ENCODE measurements around the gene ALPK3. TPM values are rescaled to one million over a fixed set of nuclear protein-coding genes. Genes with fewer than 3 reads are reported as not detected.

The ALPK3 gene, protein sequence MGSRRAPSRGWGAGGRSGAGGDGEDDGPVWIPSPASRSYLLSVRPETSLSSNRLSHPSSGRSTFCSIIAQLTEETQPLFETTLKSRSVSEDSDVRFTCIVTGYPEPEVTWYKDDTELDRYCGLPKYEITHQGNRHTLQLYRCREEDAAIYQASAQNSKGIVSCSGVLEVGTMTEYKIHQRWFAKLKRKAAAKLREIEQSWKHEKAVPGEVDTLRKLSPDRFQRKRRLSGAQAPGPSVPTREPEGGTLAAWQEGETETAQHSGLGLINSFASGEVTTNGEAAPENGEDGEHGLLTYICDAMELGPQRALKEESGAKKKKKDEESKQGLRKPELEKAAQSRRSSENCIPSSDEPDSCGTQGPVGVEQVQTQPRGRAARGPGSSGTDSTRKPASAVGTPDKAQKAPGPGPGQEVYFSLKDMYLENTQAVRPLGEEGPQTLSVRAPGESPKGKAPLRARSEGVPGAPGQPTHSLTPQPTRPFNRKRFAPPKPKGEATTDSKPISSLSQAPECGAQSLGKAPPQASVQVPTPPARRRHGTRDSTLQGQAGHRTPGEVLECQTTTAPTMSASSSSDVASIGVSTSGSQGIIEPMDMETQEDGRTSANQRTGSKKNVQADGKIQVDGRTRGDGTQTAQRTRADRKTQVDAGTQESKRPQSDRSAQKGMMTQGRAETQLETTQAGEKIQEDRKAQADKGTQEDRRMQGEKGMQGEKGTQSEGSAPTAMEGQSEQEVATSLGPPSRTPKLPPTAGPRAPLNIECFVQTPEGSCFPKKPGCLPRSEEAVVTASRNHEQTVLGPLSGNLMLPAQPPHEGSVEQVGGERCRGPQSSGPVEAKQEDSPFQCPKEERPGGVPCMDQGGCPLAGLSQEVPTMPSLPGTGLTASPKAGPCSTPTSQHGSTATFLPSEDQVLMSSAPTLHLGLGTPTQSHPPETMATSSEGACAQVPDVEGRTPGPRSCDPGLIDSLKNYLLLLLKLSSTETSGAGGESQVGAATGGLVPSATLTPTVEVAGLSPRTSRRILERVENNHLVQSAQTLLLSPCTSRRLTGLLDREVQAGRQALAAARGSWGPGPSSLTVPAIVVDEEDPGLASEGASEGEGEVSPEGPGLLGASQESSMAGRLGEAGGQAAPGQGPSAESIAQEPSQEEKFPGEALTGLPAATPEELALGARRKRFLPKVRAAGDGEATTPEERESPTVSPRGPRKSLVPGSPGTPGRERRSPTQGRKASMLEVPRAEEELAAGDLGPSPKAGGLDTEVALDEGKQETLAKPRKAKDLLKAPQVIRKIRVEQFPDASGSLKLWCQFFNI (N-terminal part only)
- 24.5 and 29.4 TPM in 2 replicates for total RNA-seq

GRCh38 chr15:84816694-84817465 lies at the start of gene ALPK3:
Gene ALPK3 (plus strand): TSS chr15:84817356. CDS start chr15:84817453, 97 bp downstream.

GRCh38 chr15:84883916-84884781 lies 67.0 kb downstream of the ALPK3 start, which contains the start of gene SLC28A1:
Gene SLC28A1 (plus strand): TSS chr15:84884662. CDS start chr15:84887761, 3,099 bp downstream.

Other genes with a start within 250 kb of the ALPK3 start
- gene ZSCAN2, start 216.3 kb upstream of the ALPK3 start, total RNA-seq: 15.2 and 19.9 TPM in 2 replicates
- gene WDR73, start 163.1 kb upstream of the ALPK3 start, total RNA-seq: 18.0 and 30.3 TPM in 2 replicates
- gene NMB, start 159.2 kb upstream of the ALPK3 start, total RNA-seq: 3.0 and 3.5 TPM in 2 replicates
- 325 and 365 TPM in 2 replicates for gene SEC11A, start 101.2 kb upstream of the ALPK3 start, total RNA-seq
- 3.8 and 4.9 TPM in 2 replicates for gene ZNF592, start 68.8 kb upstream of the ALPK3 start, total RNA-seq
- not detected in 2 replicates for gene SLC28A1, start 67.3 kb downstream of the ALPK3 start, total RNA-seq
- gene PDE8A, start 164.5 kb downstream of the ALPK3 start, total RNA-seq: 91.9 and 92.5 TPM in 2 replicates

All from dermis lymphatic vessel endothelial cell (primary cell).